ENCODE results near the gene VCL.

GRCh38 chr10:74049955-74050354, 52.0 kb downstream of the VCL start:
- TF ChIP-seq CTCF (IDR thresholded peaks at IDR 0.05) = no peak
- no peak for TF ChIP-seq USF2 (IDR thresholded peaks at IDR 0.05; ENCODE audit: borderline replicate concordance, low read depth, low read length)
- no peak for TF ChIP-seq MXI1 (IDR thresholded peaks at IDR 0.05; ENCODE audit: low read depth, low read length)
- no peak for TF ChIP-seq GABPA (IDR thresholded peaks at IDR 0.05; ENCODE audit: low read depth)
- TF ChIP-seq MAX (IDR thresholded peaks at IDR 0.05; ENCODE audit: low read depth) = no peak
- no peak for TF ChIP-seq CHD2 (IDR thresholded peaks at IDR 0.05; ENCODE audit: low read length, partially characterized antibody)
- no peak for TF ChIP-seq GATA2 (CRISPR knock-in tag; IDR thresholded peaks at IDR 0.05)
- no peak for TF ChIP-seq EZH2phosphoT487 (IDR thresholded peaks at IDR 0.05; ENCODE audit: borderline replicate concordance, low read depth)

Measured in SK-N-SH (cell line).